H9 (cell line): ENCODE measurements around the gene PTDSS2. TPM values are rescaled to one million over a fixed set of nuclear protein-coding genes. Genes with fewer than 3 reads are reported as not detected.
"Not testable (repeated sequence)": the region's sequence is repeated elsewhere in the genome, so short reads cannot be mapped to it uniquely, and the experiment has no call there.

Experiments
- DNase-seq: peaks from one replicate; pipeline ENCODE4 v3.0.0-alpha.2; 2017
- H2AFZ ChIP-seq: one replicate; pipeline ENCODE4 v1.6.1; 2013; ENCODE audit warnings: mild to moderate bottlenecking, low read length, control low read depth, moderate library complexity
- H2AK5ac ChIP-seq: 2 replicates; pipeline ENCODE4 v1.6.1; 2013; ENCODE audit warnings: low read length, control low read depth, mixed read lengths; ENCODE audit not compliant: insufficient read length
- H2BK120ac ChIP-seq: one replicate; pipeline ENCODE4 v1.6.1; 2013; ENCODE audit warnings: low read depth, mild to moderate bottlenecking, low read length, control low read depth, inconsistent platforms; ENCODE audit not compliant: poor library complexity, severe bottlenecking
- H2BK12ac ChIP-seq: 2 replicates; pipeline ENCODE4 v1.6.1; 2013; ENCODE audit warnings: low read length, control low read depth, mixed read lengths, low read depth; ENCODE audit not compliant: insufficient read length
- H2BK15ac ChIP-seq: 2 replicates; pipeline ENCODE4 v1.6.1; 2013; ENCODE audit warnings: low read depth, low read length, control low read depth
- H2BK20ac ChIP-seq: one replicate; pipeline ENCODE4 v1.6.1; 2013; ENCODE audit warnings: low read depth, mild to moderate bottlenecking, low read length, control low read depth, inconsistent platforms; ENCODE audit not compliant: poor library complexity, severe bottlenecking
- H2BK5ac ChIP-seq: 2 replicates; pipeline ENCODE4 v1.6.1; 2013; ENCODE audit warnings: low read length, control low read depth, mixed read lengths; ENCODE audit not compliant: insufficient read length
- H3K14ac ChIP-seq: 2 replicates; pipeline ENCODE4 v1.6.1; 2013; ENCODE audit warnings: low read length, control low read depth; ENCODE audit not compliant: insufficient read depth
- H3K18ac ChIP-seq: 2 replicates; pipeline ENCODE4 v1.6.1; 2013; ENCODE audit warnings: low read depth, mild to moderate bottlenecking, mixed read lengths, low read length, control low read depth; ENCODE audit not compliant: insufficient read length
- H3K23ac ChIP-seq: 2 replicates; pipeline ENCODE4 v1.6.1; 2013; ENCODE audit warnings: low read length, control low read depth, mixed read lengths, low read depth; ENCODE audit not compliant: insufficient read length
- H3K23me2 ChIP-seq: 2 replicates; pipeline ENCODE4 v1.6.1; 2013; ENCODE audit warnings: low read depth, mild to moderate bottlenecking, mixed read lengths, low read length, control low read depth; ENCODE audit not compliant: insufficient read length, poor library complexity, severe bottlenecking
- H3K27ac ChIP-seq: 2 replicates; pipeline ENCODE4 v1.5.1; 2013; ENCODE audit warnings: low read length, control low read depth, mixed read lengths, low read depth; ENCODE audit not compliant: insufficient read length
- H3K27me3 ChIP-seq: 2 replicates; pipeline ENCODE4 v1.6.1; 2013; ENCODE audit warnings: low read length, control low read depth, inconsistent platforms; ENCODE audit not compliant: insufficient read depth
- H3K4ac ChIP-seq: 2 replicates; pipeline ENCODE4 v1.6.1; 2013; ENCODE audit warnings: low read depth, mild to moderate bottlenecking, control low read depth, inconsistent platforms, low read length, moderate library complexity
- H3K4me1 ChIP-seq: 2 replicates; pipeline ENCODE4 v1.6.1; 2013; ENCODE audit warnings: low read length, control low read depth, inconsistent platforms; ENCODE audit not compliant: insufficient read depth
- H3K4me2 ChIP-seq: 2 replicates; pipeline ENCODE4 v1.6.1; 2013; ENCODE audit warnings: low read length, control low read depth, mixed read lengths; ENCODE audit not compliant: insufficient read length, insufficient read depth
- H3K56ac ChIP-seq: 2 replicates; pipeline ENCODE4 v1.6.1; 2013; ENCODE audit warnings: low read depth, mild to moderate bottlenecking, mixed read lengths, low read length, control low read depth; ENCODE audit not compliant: insufficient read length
- H3K79me1 ChIP-seq: 2 replicates; pipeline ENCODE4 v1.6.1; 2013; ENCODE audit warnings: low read depth, mild to moderate bottlenecking, moderate library complexity, low read length, control low read depth, inconsistent platforms; ENCODE audit not compliant: insufficient read depth, poor library complexity, severe bottlenecking
- H3K79me2 ChIP-seq: 2 replicates; pipeline ENCODE4 v1.6.1; 2013; ENCODE audit warnings: low read length, control low read depth, inconsistent platforms; ENCODE audit not compliant: insufficient read depth
- H3K9ac ChIP-seq: 2 replicates; pipeline ENCODE4 v1.6.1; 2013; ENCODE audit warnings: low read length, control low read depth, mixed read lengths; ENCODE audit not compliant: insufficient read length; ENCODE audit errors: extremely low read depth
- H3K9me3 ChIP-seq: one replicate; pipeline ENCODE4 v1.6.1; 2013; ENCODE audit warnings: low read depth, low read length, inconsistent platforms; ENCODE audit not compliant: control insufficient read depth
- H3T11ph ChIP-seq: one replicate; pipeline ENCODE4 v1.6.1; 2013; ENCODE audit warnings: mild to moderate bottlenecking, low read length, control low read depth, inconsistent platforms
- H4K20me1 ChIP-seq: one replicate; pipeline ENCODE4 v1.6.1; 2013; ENCODE audit not compliant: control insufficient read depth, insufficient read length, insufficient read depth
- H4K5ac ChIP-seq: 2 replicates; pipeline ENCODE4 v1.6.1; 2013; ENCODE audit warnings: low read depth, mild to moderate bottlenecking, mixed read lengths, low read length, control low read depth; ENCODE audit not compliant: insufficient read length
- H4K8ac ChIP-seq: replicated peaks from 2 replicates; pipeline ENCODE4 v1.6.1; 2013; ENCODE audit warnings: low read length, control low read depth, mixed read lengths, low read depth; ENCODE audit not compliant: insufficient read length
- H4K91ac ChIP-seq: 2 replicates; pipeline ENCODE4 v1.6.1; 2013; ENCODE audit warnings: low read depth, mild to moderate bottlenecking, moderate library complexity, mixed read lengths, low read length, control low read depth; ENCODE audit not compliant: insufficient read length
- H3K27ac Mint-ChIP-seq, 3 experiments: 2 replicates in 2 of 3; 3 replicates in 1 of 3; pipeline ENCODE4 v1.8.0; 2020 to 2021; ENCODE audit warnings: mixed read lengths in 3 of 3, mild to moderate bottlenecking in 1 of 3, moderate library complexity in 1 of 3
- H3K27me3 Mint-ChIP-seq: 2 replicates; pipeline ENCODE4 v1.8.0; 2021; ENCODE audit warnings: low read depth, mild to moderate bottlenecking, moderate library complexity, mixed read lengths
- H3K36me3 Mint-ChIP-seq, 3 experiments: 2 replicates in 2 of 3; 3 replicates in 1 of 3; pipeline ENCODE4 v1.8.0; 2020 to 2021; ENCODE audit warnings: low read depth in 3 of 3, mixed read lengths in 3 of 3; ENCODE audit not compliant: insufficient read depth in 1 of 3
- H3K4me1 Mint-ChIP-seq, 2 experiments: 2 replicates each; pipeline ENCODE4 v1.8.0; 2020; ENCODE audit warnings: mixed read lengths in 2 of 2
- H3K4me3 Mint-ChIP-seq, 2 experiments: 2 replicates in 1 of 2; 3 replicates in 1 of 2; pipeline ENCODE4 v1.8.0; 2020 to 2021; ENCODE audit warnings: mild to moderate bottlenecking in 2 of 2, mixed read lengths in 2 of 2, moderate library complexity in 1 of 2
- H3K9me3 Mint-ChIP-seq, 2 experiments: 2 replicates in 1 of 2; 3 replicates in 1 of 2; pipeline ENCODE4 v1.8.0; 2020; ENCODE audit warnings: mild to moderate bottlenecking in 2 of 2, mixed read lengths in 2 of 2, moderate library complexity in 1 of 2
- CTCF ChIP-seq: fragments of 200-600 bp; sonication (generic); conservative IDR thresholded peaks from 3 replicates; pipeline ENCODE4 v1.8.0; 2021; ENCODE audit warnings: antibody characterized with exemption, mild to moderate bottlenecking
- WGBS: extraction: QIAGEN DNeasy Blood & Tissue Kit; methylation state at CpG from one replicate; pipeline ENCODE4 v1.1.7; 2013; ENCODE audit warnings: missing lambda C conversion rate, low lambda C conversion rate, mixed read lengths; ENCODE audit not compliant: insufficient read length; ENCODE audit errors: extremely low coverage; 5-methylcytosine and 5-hydroxymethylcytosine counted together
- total RNA-seq: library from RNA; stranded (reverse); gene quantifications from 2 replicates; pipeline ENCODE4 v1.2.1, GENCODE V29; 2021

PTDSS2 gene
- total RNA-seq, 1 experiment from 2014 or later = 55.3 TPM

- Histone ChIP-seq H2BK120ac (no peak overlapping the region), H3K4me1 (no peaks in the 10 kb centered on the region), H2BK15ac (no peak overlapping the region), H4K91ac (no peak overlapping the region), H3K27me3 (no peaks in the 10 kb centered on the region), H2BK12ac (no peak overlapping the region), H3K56ac (no peak overlapping the region), H2BK5ac (no peak overlapping the region), H4K20me1 (peaks cover 4% of the 10 kb centered on the region), H3K79me1 (no peaks in the 10 kb centered on the region), H2AFZ (no peak overlapping the region), H3K27ac (no peak overlapping the region), H3K23me2 (peaks cover 8% of the 10 kb centered on the region), H3K18ac (no peak overlapping the region), H3K14ac (no peak overlapping the region; the same call in 1 of the 2 replicates), H3K9me3 (no peaks in the 10 kb centered on the region), H4K8ac (no peak overlapping the region), H4K5ac (no peak overlapping the region), H2AK5ac (no peak overlapping the region), H3K9ac (no peak overlapping the region), H3K4me2 (no peak overlapping the region), H3K23ac (no peak overlapping the region), H3K4ac (no peak overlapping the region), H3T11ph (no peak overlapping the region), H2BK20ac (no peak overlapping the region), H3K79me2 (no peaks in the 10 kb centered on the region; the same call in 1 of the 2 replicates)
- TF ChIP-seq CTCF = no peak
- H3K4me1 Mint-ChIP-seq = peaks cover 7 to 12% of the 10 kb centered on the region in 2 experiments
- no peak overlapping the region for H3K4me3 Mint-ChIP-seq
- no peaks in the 10 kb centered on the region; a peak in 3 of 7 replicates for H3K36me3 Mint-ChIP-seq
- WGBS = no CpG with 5 or more reads among the region's 18 CpGs
- no peak for DNase-seq
- peaks cover 5% of the 10 kb centered on the region for H3K27me3 Mint-ChIP-seq
- H3K9me3 Mint-ChIP-seq = no peaks in the 10 kb centered on the region
- no peak overlapping the region for H3K27ac Mint-ChIP-seq
These were observed 40.2 kb upstream of the PTDSS2 start for GRCh38 chr11:409600-410483.

- H3K9me3 ChIP-seq, H2BK120ac ChIP-seq: not testable (repeated sequence)
These were observed 39.4 kb upstream of the PTDSS2 start for GRCh38 chr11:410711-411110.

More at GRCh38 chr11:410711-411110, 39.4 kb upstream of the PTDSS2 start:
- no CpG with 5 or more reads among the region's 13 CpGs for WGBS
- not testable (repeated sequence) for H3K27ac ChIP-seq, H3K79me1 ChIP-seq, DNase-seq, H3K56ac ChIP-seq, H3K4ac ChIP-seq, H3K4me2 ChIP-seq, H3K23me2 ChIP-seq, H3K27ac Mint-ChIP-seq, H2AFZ ChIP-seq, H2BK15ac ChIP-seq, H3K23ac ChIP-seq, H2AK5ac ChIP-seq, H2BK20ac ChIP-seq, H3T11ph ChIP-seq, H3K79me2 ChIP-seq, H4K8ac ChIP-seq, H3K27me3 Mint-ChIP-seq, H4K91ac ChIP-seq, H4K20me1 ChIP-seq, H2BK12ac ChIP-seq, H3K4me1 ChIP-seq, H2BK5ac ChIP-seq, H3K9ac ChIP-seq, H3K14ac ChIP-seq, H3K36me3 Mint-ChIP-seq, H3K27me3 ChIP-seq, H3K4me3 Mint-ChIP-seq, H3K9me3 Mint-ChIP-seq, H4K5ac ChIP-seq, H3K18ac ChIP-seq
- H3K4me1 Mint-ChIP-seq = peaks cover 9 to 16% of the 10 kb centered on the region in 2 experiments
